ENCODE data around the gene LMF1. TPM values are rescaled to one million over a fixed set of nuclear protein-coding genes. Genes with fewer than 3 reads are reported as not detected.

Gene LMF1
- total and polyA plus RNA-seq, 2 of the 8 experiments (the other 6 are each of a cell fraction or from before 2014, with no cell fraction given): 3.5 to 9.1 TPM

- no peak for FAIRE-seq
- POLR2A ChIA-PET (ENCODE audit: partially characterized antibody): no interaction called here
- H2BK120ac ChIP-seq (replicated peaks; ENCODE audit: low read depth, low read length): no peak overlapping the region
Measured at GRCh38 chr16:1001096-1001495, 30.3 kb upstream of the LMF1 start.

More at GRCh38 chr16:1001096-1001495, 30.3 kb upstream of the LMF1 start:
- Histone ChIP-seq H3K79me2 (ENCODE audit: control insufficient read depth in 1 of 2, insufficient read depth in 2 of 2, low read length in 2 of 2) (no peaks in the 10 kb centered on the region), H2BK12ac (ENCODE audit: low read depth, low read length) (no peak overlapping the region), H3K23me2 (ENCODE audit: low read depth, low read length) (no peaks in the 10 kb centered on the region), H3K9ac (replicated peaks in 1 of 4; ENCODE audit: extremely low read depth in 1 of 4, low read depth in 3 of 4, low read length in 3 of 4) (no peak overlapping the region), H4K91ac (replicated peaks; ENCODE audit: insufficient read length, low read length) (no peak overlapping the region), H3K4me2 (ENCODE audit: insufficient read depth in 1 of 2, low read depth in 2 of 2, low read length in 2 of 2) (no peak overlapping the region), H3K18ac (ENCODE audit: extremely low read depth, low read length) (no peak overlapping the region), H4K8ac (ENCODE audit: extremely low read depth, insufficient read depth, low read length) (no peak overlapping the region; the same call in 1 of the 2 replicates), H2BK5ac (ENCODE audit: low read depth, low read length) (no peak overlapping the region), H4K5ac (ENCODE audit: insufficient read length, low read depth, low read length) (no peak overlapping the region), H3K79me1 (ENCODE audit: low read depth, low read length) (no peaks in the 10 kb centered on the region), H4K20me1 (replicated peaks in 1 of 2; ENCODE audit: control insufficient read depth in 1 of 2, insufficient read depth in 2 of 2, low read length in 2 of 2) (no peaks in the 10 kb centered on the region), H3K23ac (ENCODE audit: insufficient read length) (no peak overlapping the region), H3K4me3 (ENCODE audit: extremely low read depth in 1 of 4, insufficient read depth in 2 of 4, low read depth in 3 of 4, low read length in 4 of 4) (no peak overlapping the region), H3K4ac (replicated peaks; ENCODE audit: insufficient read length, low read depth, low read length) (no peak overlapping the region), H2AK5ac (ENCODE audit: low read depth, low read length) (no peak overlapping the region), H3K36me3 (ENCODE audit: control insufficient read depth in 2 of 4, insufficient read depth in 4 of 4, low read length in 3 of 4) (no peaks in the 10 kb centered on the region), H3K56ac (replicated peaks; ENCODE audit: insufficient read length, low read depth, low read length) (no peak overlapping the region), H2BK20ac (ENCODE audit: low read length) (no peak overlapping the region), H3K9me3 (ENCODE audit: insufficient read depth in 2 of 2, low read depth in 1 of 2, low read length in 1 of 2) (peaks cover 0 to 49% of the 10 kb centered on the region in 2 experiments; a peak in 3 of 4 replicates), H2BK15ac (ENCODE audit: low read length) (no peak overlapping the region), H3K4me1 (replicated peaks in 1 of 4; ENCODE audit: control insufficient read depth in 3 of 4, insufficient read depth in 4 of 4, low read length in 3 of 4) (peaks cover 0 to 5% (median 0%) of the 10 kb centered on the region in 4 experiments; a peak in 1 of 7 replicates), H3K14ac (ENCODE audit: insufficient read length) (no peak overlapping the region), H3K27me3 (replicated peaks in 1 of 4; ENCODE audit: control insufficient read depth in 3 of 4, extremely low read depth in 1 of 4, insufficient read depth in 3 of 4, low read length in 3 of 4) (no peaks in the 10 kb centered on the region), H3K27ac (ENCODE audit: low read depth, low read length) (no peak overlapping the region), H2AFZ (ENCODE audit: low read length) (no peak overlapping the region)
- DNase-seq (ENCODE audit: low read depth in 1 of 2, low spot score in 2 of 2): no peak
- WGBS, 2 experiments (ENCODE audit: extremely low coverage in 1 of 2, insufficient coverage in 1 of 2, insufficient read length in 1 of 2, insufficient replicate concordance in 2 of 2, low coverage in 1 of 2, low lambda C conversion rate in 2 of 2, missing lambda C conversion rate in 1 of 2): 95% methylated on average over 11 of the region's 11 CpGs; no CpG with 5 or more reads in 1 of the 2 experiments
- TF ChIP-seq HDAC6 (IDR thresholded peaks at IDR 0.05; ENCODE audit: low read depth, low read length) (no peak), SP1 (IDR thresholded peaks at IDR 0.05; ENCODE audit: low read depth, low read length) (no peak), JUND (IDR thresholded peaks at IDR 0.05; ENCODE audit: low read length) (no peak), RBBP5 (IDR thresholded peaks at IDR 0.05; ENCODE audit: borderline replicate concordance, low read depth, low read length) (no peak)
- CTCF ChIA-PET (ENCODE audit: partially characterized antibody): interaction anchor here (1.1 kb wide), 1 partner anchor 56 kb away, joined by 4 read pairs; no protein-coding TSS in a partner anchor

Measured in H1 (cell line).